Sigmoid colon (tissue), 7 donors: Measurements from ENCODE around the gene TFB2M. TPM values are rescaled to one million over a fixed set of nuclear protein-coding genes. Genes with fewer than 3 reads are reported as not detected.

Experiments used
- DNase-seq: peaks from one replicate; pipeline ENCODE4 v3.0.0-alpha.2; 2019
- H3K27ac ChIP-seq, 4 donors: fragments of 200-600 bp; sonication (generic); one replicate each; pipeline ENCODE4 v1.5.1; 2016 to 2019; ENCODE audit warnings: mild to moderate bottlenecking in 1 of 4
- H3K27me3 ChIP-seq, 3 donors: fragments of 200-600 bp; sonication (generic); one replicate each; pipeline ENCODE4 v1.5.1; 2019; ENCODE audit warnings: mild to moderate bottlenecking in 1 of 3
- H3K36me3 ChIP-seq, 4 donors: fragments of 200-600 bp; sonication (generic); one replicate each; pipeline ENCODE4 v1.5.1; 2016 to 2019
- H3K4me1 ChIP-seq, 4 donors: fragments of 200-600 bp; sonication (generic); one replicate each; pipeline ENCODE4 v1.5.1; 2017 to 2019
- H3K4me3 ChIP-seq, 4 donors: fragments of 200-600 bp; sonication (generic); one replicate each; pipeline ENCODE4 v1.5.1; 2017 to 2019; ENCODE audit warnings: mild to moderate bottlenecking in 2 of 4, moderate library complexity in 1 of 4
- H3K9me3 ChIP-seq, 4 donors: fragments of 200-600 bp in 3 of 4; sonication (generic) in 3 of 4; one replicate each; pipeline versions ENCODE4 v1.5.1 to v1.6.1; 2013 to 2019
- CTCF ChIP-seq, 4 experiments: fragments of 450-650 bp in 3 of 4; fragments of 200-600 bp in 1 of 4; IDR thresholded peaks; one replicate each; pipeline ENCODE4 v1.5.1; 2016 to 2019; ENCODE audit warnings: antibody characterized with exemption in 4 of 4, mild to moderate bottlenecking in 3 of 4, moderate library complexity in 2 of 4
- EP300 ChIP-seq, 4 donors: sonication (generic); formaldehyde crosslinking; IDR thresholded peaks; one replicate each; pipeline ENCODE4 v1.6.1; 2017; ENCODE audit warnings: antibody characterized with exemption in 4 of 4
- POLR2A ChIP-seq, 2 donors: fragments of 450-650 bp; IDR thresholded peaks; one replicate each; pipeline ENCODE4 v1.6.1; 2016; ENCODE audit warnings: antibody characterized with exemption in 2 of 2, mild to moderate bottlenecking in 2 of 2, moderate library complexity in 2 of 2
- POLR2AphosphoS5 ChIP-seq, 4 donors: sonication (generic); formaldehyde crosslinking; IDR thresholded peaks; one replicate each; pipeline ENCODE4 v1.6.1; 2017; ENCODE audit warnings: antibody characterized with exemption in 4 of 4
- WGBS, 2 donors: extraction: QIAGEN DNeasy Blood & Tissue Kit; methylation state at CpG; one replicate each; pipeline ENCODE4 v1.1.7; 2013; 5-methylcytosine and 5-hydroxymethylcytosine counted together
- intact Hi-C: fragments of 100-400 bp; cut with DNase I; formaldehyde crosslinking; loops from one replicate; pipeline ENCODE4 v1.15.1; 2023
- polyA plus RNA-seq, 3 donors: library from polyadenylated mRNA; stranded (reverse); fragments of 200-250 nt; gene quantifications; one replicate each; pipeline ENCODE4 v1.2.3, GENCODE V29; 2013
- total RNA-seq, 4 donors: library from RNA; depleted of rRNA; stranded (reverse); fragments of >200 nt; gene quantifications; one replicate each; pipeline ENCODE4 v1.1.0, GENCODE V29; 2016
- donor health status: healthy with polysubstance abuse.
- donor health status: Bipolar disorder and iron deficiency.
- donor health status: healthy.

The TFB2M gene
- total and polyA plus RNA-seq, 7 donors, result 4.7 to 18.5 (median 12.8) TPM

- DNase-seq, result no peak
- Histone ChIP-seq H3K27ac (no peak overlapping the region), H3K27me3 (no peaks in the 10 kb centered on the region), H3K9me3 (peaks cover 0 to 3% (median 0%) of the 10 kb centered on the region in 4 donors), H3K4me3 (no peak overlapping the region), H3K36me3 (no peaks in the 10 kb centered on the region), H3K4me1 (no peaks in the 10 kb centered on the region)
- TF ChIP-seq EP300 (IDR thresholded peaks at IDR 0.05) (no peak), CTCF (IDR thresholded peaks at IDR 0.05) (no peak), POLR2AphosphoS5 (IDR thresholded peaks at IDR 0.05) (no peak), POLR2A (IDR thresholded peaks at IDR 0.05) (no peak)
- intact Hi-C loops, result no loop called here
- WGBS, 2 donors, result 70 to 77% methylated on average over 8 of the region's 8 CpGs
Measured at GRCh38 chr1:246528933-246529731, 36.9 kb downstream of the TFB2M start.

GRCh38 chr1:246527402-246528088, 38.5 kb downstream of the TFB2M start:
- H3K36me3 ChIP-seq, result no peaks in the 10 kb centered on the region
- no peak overlapping the region for H3K4me3 ChIP-seq
- no peak for DNase-seq
- H3K27me3 ChIP-seq, result no peaks in the 10 kb centered on the region
- peaks cover 0 to 3% (median 0%) of the 10 kb centered on the region in 4 donors for H3K9me3 ChIP-seq
- H3K27ac ChIP-seq, result no peak overlapping the region
- no peaks in the 10 kb centered on the region for H3K4me1 ChIP-seq
- WGBS, 2 donors, result 50 to 51% methylated on average over 5 of the region's 5 CpGs
- no peak for TF ChIP-seq POLR2AphosphoS5 (IDR thresholded peaks at IDR 0.05)
- intact Hi-C loops, result no loop called here

GRCh38 chr1:246526915-246527314, 39.1 kb downstream of the TFB2M start:
- Histone ChIP-seq H3K9me3 (peaks cover 0 to 3% (median 0%) of the 10 kb centered on the region in 4 donors), H3K27ac (no peak overlapping the region), H3K4me1 (no peaks in the 10 kb centered on the region), H3K36me3 (no peaks in the 10 kb centered on the region), H3K27me3 (no peaks in the 10 kb centered on the region), H3K4me3 (no peak overlapping the region)
- intact Hi-C loops, result no loop called here
- DNase-seq, result no peak
- TF ChIP-seq EP300 (IDR thresholded peaks at IDR 0.05), result no peak
- no peak for TF ChIP-seq CTCF (IDR thresholded peaks at IDR 0.05)
- TF ChIP-seq POLR2A (IDR thresholded peaks at IDR 0.05), result no peak
- TF ChIP-seq POLR2AphosphoS5 (IDR thresholded peaks at IDR 0.05), result no peak
- WGBS, 2 donors, result 86 to 87% methylated on average over 7 of the region's 7 CpGs

GRCh38 chr1:246526380-246526779, 39.7 kb downstream of the TFB2M start:
- Histone ChIP-seq H3K36me3 (no peaks in the 10 kb centered on the region), H3K27me3 (no peaks in the 10 kb centered on the region), H3K27ac (no peak overlapping the region), H3K4me3 (no peak overlapping the region), H3K9me3 (peaks cover 0 to 3% (median 0%) of the 10 kb centered on the region in 4 donors), H3K4me1 (no peaks in the 10 kb centered on the region)
- 89 to 93% methylated on average over 4 of the region's 4 CpGs for WGBS, 2 donors
- intact Hi-C loops, result no loop called here
- DNase-seq, result no peak
- TF ChIP-seq EP300 (IDR thresholded peaks at IDR 0.05), result no peak
- TF ChIP-seq POLR2A (IDR thresholded peaks at IDR 0.05), result no peak
- no peak for TF ChIP-seq POLR2AphosphoS5 (IDR thresholded peaks at IDR 0.05)
- no peak for TF ChIP-seq CTCF (IDR thresholded peaks at IDR 0.05)

GRCh38 chr1:246519514-246519913, 46.5 kb downstream of the TFB2M start:
- 100% methylated on average over 1 of the region's 1 CpG for WGBS, 2 donors

More at GRCh38 chr1:246519514-246519913, 46.5 kb downstream of the TFB2M start:
- Histone ChIP-seq H3K9me3 (peaks cover 8 to 23% (median 13%) of the 10 kb centered on the region in 4 donors), H3K4me1 (no peaks in the 10 kb centered on the region), H3K27ac (no peak overlapping the region), H3K27me3 (no peaks in the 10 kb centered on the region), H3K36me3 (no peaks in the 10 kb centered on the region), H3K4me3 (no peak overlapping the region)
- no peak for DNase-seq
- intact Hi-C loops, result no loop called here
- no peak for TF ChIP-seq EP300 (IDR thresholded peaks at IDR 0.05)
- TF ChIP-seq POLR2AphosphoS5 (IDR thresholded peaks at IDR 0.05), result no peak
- TF ChIP-seq POLR2A (IDR thresholded peaks at IDR 0.05), result no peak
- TF ChIP-seq CTCF (IDR thresholded peaks at IDR 0.05), result no peak
